LNCAP (cell line): ENCODE results near the gene PKNOX1.

Experiments used
- TF ChIP-seq, protein P1 (sequence below): fragments of 450-650 bp; IDR thresholded peaks from 2 replicates; pipeline ENCODE4 v1.5.1; 2017; ENCODE audit warnings: mild to moderate bottlenecking

Gene PKNOX1

DNA sequence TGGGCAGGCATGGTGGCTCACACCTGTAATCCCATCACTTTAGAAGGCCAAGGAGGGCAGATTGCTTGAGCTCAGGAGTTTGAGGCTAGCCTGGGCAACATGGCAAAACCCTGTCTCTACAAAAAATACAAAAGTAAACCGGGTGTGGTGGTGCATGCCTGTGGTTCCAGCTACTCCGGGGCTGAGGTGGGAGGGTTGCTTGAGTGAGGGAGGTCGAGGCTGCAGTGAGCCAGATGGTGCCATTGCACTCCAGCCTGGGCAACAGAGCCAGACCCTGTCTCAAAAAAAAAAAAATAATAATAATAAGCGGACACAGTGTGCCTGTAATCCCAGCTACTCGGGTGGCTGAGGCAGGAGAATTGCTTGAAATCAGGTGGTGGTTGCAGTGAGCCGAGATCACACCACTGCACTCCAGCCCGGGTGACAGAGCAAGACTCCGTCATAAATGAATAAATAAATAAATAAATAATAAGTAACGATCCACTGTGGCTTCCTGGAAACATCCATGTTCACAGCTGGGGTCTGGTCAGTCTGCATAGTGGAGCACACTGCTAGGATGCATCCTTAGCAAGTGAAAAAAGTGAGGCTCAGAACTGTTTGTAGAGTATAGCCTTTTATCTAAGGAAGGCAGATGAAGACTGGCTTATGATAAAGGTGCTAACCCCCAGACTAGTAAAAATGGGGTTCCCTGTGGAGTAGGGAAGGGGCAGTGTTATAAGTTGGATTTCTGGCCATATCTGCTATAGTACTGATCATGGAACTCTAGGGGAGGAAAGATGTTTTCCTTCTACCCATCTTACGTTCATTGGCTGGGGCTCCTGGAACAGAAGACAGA is 15.7 kb downstream of the PKNOX1 start:
- TF ChIP-seq, protein P1, sequence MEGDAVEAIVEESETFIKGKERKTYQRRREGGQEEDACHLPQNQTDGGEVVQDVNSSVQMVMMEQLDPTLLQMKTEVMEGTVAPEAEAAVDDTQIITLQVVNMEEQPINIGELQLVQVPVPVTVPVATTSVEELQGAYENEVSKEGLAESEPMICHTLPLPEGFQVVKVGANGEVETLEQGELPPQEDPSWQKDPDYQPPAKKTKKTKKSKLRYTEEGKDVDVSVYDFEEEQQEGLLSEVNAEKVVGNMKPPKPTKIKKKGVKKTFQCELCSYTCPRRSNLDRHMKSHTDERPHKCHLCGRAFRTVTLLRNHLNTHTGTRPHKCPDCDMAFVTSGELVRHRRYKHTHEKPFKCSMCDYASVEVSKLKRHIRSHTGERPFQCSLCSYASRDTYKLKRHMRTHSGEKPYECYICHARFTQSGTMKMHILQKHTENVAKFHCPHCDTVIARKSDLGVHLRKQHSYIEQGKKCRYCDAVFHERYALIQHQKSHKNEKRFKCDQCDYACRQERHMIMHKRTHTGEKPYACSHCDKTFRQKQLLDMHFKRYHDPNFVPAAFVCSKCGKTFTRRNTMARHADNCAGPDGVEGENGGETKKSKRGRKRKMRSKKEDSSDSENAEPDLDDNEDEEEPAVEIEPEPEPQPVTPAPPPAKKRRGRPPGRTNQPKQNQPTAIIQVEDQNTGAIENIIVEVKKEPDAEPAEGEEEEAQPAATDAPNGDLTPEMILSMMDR = no peak

DNA sequence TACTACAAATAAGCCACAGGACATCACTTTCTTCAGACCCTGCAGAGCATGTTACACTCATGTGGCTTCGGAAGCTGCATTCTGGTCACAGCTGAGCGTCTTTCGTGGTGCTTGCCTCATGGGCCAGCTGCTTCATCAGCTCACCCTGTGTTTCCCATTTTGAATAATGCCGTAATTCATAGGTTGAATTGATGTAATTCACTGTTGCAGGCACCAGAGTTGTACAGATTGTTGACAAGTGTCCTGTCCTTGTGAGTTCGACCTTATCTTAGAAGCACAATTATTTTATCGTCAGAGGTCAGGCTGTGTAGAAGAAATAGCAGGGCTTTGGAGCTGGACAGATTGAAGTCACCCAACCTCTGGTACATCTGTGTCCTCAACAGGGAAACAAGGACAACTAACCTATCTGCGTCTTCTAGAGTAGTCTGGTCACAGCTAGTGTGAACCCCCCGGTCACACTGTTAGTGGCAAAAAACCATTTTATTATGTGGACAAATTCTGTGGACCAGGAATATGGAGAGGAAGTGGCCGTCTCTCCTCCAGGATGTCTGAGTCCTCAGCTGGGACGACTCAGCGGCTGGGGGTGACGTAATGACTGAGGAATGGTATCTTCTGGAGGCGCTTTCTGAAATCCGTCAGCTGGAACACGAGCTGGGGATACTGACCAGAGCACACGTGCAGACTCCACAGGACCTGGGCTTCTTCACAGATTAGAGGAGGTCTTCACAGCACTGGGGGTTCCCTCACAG is 17.8 kb downstream of the PKNOX1 start:
- TF ChIP-seq, protein P1 = no peak

DNA sequence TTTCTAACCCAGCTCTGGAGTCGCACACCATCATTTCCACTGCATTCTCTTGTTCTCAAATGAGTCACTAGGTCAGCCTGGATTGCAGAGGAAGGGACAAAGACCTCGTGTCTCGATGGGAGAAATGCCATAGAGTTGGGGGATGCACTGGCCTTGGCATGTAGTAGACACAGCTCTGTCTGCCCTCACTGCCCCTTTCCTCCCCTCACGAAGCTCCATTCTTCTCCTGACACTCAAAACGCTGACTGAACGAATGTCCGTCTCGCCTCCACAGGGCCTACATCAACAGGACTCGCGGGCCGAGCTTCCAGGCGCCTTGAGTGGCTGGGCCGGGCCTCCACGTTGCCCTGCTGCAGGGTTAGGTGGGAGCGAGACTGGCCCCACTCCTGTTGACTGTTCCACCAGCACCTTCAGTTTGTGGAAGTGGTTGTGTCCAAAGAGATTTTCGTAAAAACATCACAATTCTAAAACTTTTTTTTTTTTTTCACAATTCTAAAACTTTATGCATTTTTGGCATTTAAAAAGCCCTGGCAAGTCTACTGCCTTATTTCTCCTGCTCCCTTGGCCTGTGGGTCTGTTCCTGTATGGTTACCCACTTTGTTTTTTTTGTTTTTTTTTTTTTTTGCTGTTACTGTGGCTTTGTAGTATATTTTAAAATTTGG is 18.8 kb downstream of the PKNOX1 start:
- TF ChIP-seq, protein P1 = no peak

DNA sequence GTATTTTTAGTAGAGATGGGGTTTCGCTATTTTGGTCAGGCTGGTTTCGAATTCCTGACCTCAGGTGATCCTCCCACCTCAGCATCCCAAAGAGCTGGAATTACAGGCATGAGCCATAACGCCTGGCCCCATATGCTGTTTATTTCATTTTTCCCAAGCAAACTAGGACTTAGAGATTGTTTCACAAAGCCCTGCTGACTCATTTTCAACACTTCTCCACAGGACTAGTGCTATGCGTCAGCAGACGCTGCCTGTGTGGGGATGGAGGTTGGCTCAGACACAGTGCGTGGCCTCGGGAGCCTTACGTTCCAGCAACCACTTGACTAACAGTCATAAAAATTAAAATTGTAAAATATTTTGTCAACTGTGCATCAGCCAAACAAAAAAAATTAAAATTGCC is 22.7 kb downstream of the PKNOX1 start:
- TF ChIP-seq, protein P1 = no peak

DNA sequence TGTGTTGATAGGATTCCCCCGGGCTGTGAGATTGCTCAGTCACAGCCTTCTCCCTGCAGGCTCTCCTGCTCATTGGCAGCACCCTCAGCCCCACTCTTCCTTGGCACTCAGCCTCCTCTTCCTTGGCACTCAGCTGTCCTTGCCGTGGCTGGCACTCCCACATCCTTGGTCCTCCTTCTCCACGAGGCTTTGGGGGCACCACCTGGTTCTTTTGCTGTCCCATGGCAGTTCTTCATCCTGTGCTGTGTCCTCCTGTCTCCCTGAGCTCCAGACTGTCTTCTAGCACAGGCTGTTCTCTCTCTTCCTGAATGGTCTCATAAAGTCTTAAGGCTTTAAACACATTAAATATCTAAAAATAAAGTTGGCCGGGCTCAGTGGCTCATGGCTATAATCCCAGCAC is 27.0 kb downstream of the PKNOX1 start:
- TF ChIP-seq, protein P1 = no peak

DNA sequence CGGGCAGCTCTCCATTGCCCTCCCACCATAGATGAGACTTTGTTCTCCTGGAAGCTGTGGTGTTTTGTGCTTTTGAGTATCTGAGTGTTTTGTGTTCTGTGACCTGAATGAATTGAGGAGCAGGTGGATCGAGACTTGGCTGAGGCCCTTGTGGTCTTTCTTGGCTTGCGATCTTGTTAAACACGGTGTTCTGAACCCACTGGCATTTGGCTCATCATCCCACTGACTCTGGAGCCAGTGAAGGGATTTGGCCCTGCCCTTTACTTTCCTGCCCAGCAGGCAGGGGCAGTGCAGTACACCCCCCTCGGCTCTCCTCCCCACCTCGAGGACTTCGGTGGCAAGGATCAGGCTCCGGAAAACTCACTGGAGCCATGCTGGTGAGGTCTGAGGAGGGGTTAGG is 30.6 kb downstream of the PKNOX1 start:
- TF ChIP-seq, protein P1 = no peak

DNA sequence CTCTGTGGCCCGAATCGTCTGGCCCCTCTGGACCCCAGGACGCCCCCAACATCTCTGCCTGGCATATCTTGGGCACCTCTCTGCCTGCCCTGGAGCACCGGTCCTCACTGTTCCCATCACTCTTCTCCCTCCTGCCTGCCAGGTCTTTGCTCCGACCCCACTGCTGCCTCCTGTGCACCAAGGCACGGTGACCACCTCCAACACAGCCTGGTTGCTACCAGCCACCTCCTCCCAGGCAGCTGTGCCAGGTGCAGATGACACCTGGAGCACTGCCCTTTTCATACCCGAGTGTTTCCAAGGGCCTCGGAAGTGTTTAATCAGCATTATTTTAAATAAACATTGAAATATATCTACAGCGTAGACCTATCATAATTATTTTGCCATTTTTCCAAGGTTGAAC is 31.3 kb downstream of the PKNOX1 start:
- TF ChIP-seq, protein P1 = no peak
